GM18511 (cell line): Measurements from ENCODE around the gene ZNHIT2.
"Not testable (repeated sequence)": the region's sequence is repeated elsewhere in the genome, so short reads cannot be mapped to it uniquely, and the experiment has no call there.

Experiments
- ATAC-seq: cut with Tn5 transposase; IDR thresholded peaks from one replicate; pipeline ENCODE4 v1.9.1; 2021; ENCODE audit warnings: mild to moderate bottlenecking, moderate library complexity; ENCODE audit not compliant: unreplicated experiment

ZNHIT2 gene

GRCh38 chr11:65117206-65118096 lies at the start of gene ZNHIT2:
Gene ZNHIT2, minus strand, starts transcription at chr11:65117701. Its CDS starts 48 bp downstream, at chr11:65117653.
- ATAC-seq, result peak; percentile 63

- ATAC-seq, result no peak
Observed at GRCh38 chr11:65166893-65167292, 49.4 kb upstream of the ZNHIT2 start.

GRCh38 chr11:65165410-65166317 lies 48.2 kb upstream of the ZNHIT2 start:
- ATAC-seq, result no peak

DNA sequence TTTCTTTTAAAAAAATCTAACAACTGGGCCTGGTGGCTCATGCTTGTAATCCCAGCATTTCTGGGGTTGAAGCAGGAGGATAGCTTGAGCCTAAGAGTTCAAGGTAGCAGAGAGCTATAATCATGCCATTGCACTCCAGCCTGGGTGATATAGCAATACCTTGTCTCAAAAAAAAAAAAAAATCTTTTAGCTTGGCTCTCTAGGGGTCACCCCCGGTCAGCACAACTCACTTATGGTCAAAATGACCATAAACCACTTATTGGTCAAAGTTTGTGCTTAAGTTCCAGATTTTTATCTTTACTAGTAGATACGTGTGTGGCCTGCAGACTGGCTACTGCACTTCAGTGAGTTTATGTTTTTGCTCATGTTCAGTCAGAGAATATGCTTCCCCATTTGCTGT lies 46.2 kb upstream of the ZNHIT2 start:
- ATAC-seq, result no peak

DNA sequence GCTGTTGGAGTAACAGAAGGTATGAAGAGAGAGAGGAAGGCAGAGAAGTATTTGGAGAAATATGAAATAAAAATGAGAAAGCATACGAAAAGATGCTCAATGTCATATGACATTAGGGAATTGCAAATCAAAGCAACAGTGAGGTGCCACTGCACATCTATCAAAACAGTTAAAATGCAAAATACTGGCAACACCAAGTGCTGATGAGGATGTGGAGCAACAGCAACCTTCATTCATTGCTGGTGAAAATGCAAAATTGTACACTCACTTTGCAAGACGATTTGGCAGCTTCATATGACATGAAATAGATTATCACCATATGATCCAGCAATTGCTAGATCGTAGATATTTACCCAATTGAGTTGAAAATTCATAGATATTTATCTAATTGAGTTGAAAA lies 43.1 kb upstream of the ZNHIT2 start:
- ATAC-seq, result no peak

DNA sequence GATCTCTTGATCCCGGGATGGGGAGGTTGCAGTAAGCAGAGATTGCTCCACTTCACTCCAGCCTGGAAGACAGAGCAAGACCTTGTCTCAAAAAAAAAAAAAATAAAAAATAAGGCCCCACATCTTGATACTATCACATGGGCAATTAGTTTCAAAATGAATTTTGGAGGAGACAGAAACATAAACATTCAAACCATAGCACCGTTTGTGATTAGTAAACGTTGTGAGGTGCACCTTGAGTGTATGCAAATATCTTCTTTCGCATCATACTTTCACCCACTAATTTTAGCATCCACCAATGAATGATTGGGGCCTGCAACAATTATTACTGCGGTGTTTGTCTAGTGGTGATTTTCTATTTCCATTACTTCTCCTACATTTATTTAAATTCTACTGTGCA lies 41.5 kb upstream of the ZNHIT2 start:
- peak; percentile 71 for ATAC-seq

DNA sequence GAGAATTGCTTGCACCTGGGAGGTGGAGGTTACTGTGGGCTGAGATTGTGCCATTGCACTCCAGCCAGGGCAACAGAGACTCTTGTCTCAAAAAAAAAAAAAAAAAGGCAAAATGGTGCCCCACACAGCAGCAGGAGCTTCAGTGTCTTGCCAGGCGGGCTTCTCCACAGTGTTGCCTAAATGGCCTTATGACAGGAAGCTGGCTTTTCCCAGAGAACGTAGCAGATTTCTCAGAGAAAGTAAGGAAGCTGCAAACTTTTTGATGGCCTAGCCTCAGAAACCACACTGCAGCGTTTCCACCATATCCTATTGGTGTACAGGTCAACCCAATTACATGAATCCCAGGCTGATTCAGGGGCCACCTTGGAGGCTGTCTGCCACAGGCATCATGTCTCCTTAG lies 39.8 kb upstream of the ZNHIT2 start:
- ATAC-seq, result no peak

GRCh38 chr11:65156926-65157325 lies 39.4 kb upstream of the ZNHIT2 start:
- no peak for ATAC-seq

GRCh38 chr11:65156256-65156655 lies 38.8 kb upstream of the ZNHIT2 start:
- ATAC-seq, result no peak

- no peak for ATAC-seq
Observed at GRCh38 chr11:65152122-65152521, 34.6 kb upstream of the ZNHIT2 start.

DNA sequence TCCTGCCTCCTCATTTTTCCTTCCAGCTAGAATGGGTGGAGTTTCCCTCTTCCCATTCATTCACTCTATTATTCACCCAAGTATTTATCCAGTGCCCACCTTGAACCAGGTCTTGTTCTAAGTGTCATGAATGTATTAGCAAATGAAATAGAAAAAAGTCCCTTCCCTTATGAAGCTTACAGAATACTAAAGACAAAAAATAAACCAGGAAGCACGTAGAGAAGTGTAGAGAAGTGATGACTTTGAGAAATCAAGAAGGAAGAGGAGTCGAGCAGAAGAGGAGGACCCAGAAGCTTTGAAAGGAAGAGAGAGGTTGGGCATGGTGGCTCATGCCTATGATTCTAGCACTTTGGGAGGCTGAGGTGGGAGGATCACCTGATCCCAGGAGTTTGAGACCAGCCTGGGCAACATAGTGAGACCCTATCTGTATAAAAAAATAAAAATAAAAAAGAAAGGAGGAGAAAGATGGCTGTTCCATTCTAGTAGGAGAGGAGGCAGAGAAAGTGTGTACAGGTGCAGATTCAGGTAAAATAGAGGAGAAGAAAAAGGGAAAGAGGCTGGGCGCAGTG lies 33.9 kb upstream of the ZNHIT2 start:
- no peak for ATAC-seq

DNA sequence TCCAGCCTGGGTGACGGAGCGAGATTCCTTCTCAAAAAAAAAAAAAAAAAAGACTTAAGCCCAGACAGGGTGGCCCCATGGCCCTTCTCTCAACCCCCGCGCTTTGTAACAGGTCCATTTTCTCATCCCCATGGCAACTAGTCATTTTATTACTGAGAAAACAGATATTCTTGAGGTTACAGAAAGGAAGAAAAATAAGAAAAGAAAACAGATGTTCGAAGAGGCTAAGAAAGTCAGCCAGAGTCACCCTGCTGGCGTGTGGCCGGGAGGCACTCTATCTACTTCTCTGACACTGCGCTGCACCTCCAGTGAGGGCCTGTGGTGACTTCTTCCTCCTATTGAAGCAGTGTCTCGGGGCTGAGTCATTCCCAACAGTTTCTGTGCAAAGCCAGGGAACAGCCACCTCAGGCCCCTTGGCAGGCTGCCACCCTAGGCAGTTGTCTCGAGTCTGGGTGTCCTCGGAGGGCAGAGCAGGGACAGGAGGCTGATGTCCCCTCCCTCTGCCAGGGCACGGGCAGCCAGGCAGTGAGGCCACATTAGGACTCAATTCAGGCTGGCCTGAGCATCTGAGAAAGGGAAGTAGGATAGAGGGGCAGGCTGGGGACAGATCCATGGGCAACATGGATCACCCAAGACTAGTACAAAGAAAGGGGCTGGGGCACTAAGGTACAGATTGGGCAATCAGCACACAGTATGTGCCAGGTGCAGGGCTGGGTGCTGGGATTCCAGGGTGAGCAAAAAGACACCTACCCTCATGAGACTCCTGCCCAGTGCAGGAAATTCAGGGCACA lies 33.2 kb upstream of the ZNHIT2 start:
- no peak for ATAC-seq

DNA sequence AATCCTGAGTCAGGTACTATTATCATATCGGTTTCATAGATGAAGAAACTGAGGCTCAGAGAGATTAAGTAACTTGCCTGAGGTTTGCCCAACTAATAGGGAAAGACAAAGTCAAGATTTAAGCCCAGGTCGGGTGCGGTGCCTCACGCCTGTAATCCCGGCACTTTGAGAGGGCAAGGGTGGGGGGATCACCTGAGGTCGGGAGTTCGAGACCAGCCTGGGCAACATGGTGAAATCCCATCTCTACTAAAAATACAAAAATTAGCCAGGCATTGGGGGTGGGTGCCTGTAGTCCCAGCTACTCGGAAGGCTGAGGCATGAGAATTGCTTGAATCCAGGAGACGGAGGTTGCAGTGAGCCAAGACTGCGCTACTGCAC lies 32.6 kb upstream of the ZNHIT2 start:
- ATAC-seq, result not testable (repeated sequence)

GRCh38 chr11:65148657-65149056 lies 31.2 kb upstream of the ZNHIT2 start:
- ATAC-seq, result no peak

DNA sequence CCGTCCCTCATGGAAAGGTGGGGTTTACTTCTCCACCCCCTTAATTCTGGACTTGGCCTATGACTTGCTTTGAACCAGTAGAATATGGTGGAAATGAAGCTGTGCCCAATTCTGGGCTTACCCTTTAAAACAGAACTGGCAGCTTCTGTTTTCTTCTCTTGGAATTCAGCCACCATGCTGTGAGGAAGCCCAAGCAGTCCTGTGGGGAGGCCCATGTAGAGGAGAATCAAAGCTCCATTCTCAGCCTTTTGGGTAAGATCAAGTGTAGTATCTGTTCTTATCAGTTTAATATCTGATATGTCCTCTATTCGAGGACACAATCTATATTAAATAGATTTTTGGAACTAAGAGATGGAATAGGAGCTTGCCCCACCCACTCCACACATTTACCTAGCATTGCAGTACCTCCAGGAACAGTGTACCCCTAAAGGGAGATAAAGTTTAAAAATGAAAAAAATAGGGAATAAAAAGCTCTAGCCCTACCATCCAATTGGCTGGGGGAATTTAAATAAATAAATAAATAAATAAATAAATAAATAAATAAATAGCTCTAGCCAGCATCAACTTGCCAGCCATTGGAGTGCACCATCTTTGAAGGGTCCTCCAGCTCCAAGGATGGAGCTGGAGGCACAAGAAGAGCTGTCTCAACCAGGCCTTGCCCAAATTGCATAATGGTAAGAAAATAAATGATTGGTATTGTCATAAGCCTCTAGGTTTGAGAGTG lies 30.0 kb upstream of the ZNHIT2 start:
- no peak for ATAC-seq

DNA sequence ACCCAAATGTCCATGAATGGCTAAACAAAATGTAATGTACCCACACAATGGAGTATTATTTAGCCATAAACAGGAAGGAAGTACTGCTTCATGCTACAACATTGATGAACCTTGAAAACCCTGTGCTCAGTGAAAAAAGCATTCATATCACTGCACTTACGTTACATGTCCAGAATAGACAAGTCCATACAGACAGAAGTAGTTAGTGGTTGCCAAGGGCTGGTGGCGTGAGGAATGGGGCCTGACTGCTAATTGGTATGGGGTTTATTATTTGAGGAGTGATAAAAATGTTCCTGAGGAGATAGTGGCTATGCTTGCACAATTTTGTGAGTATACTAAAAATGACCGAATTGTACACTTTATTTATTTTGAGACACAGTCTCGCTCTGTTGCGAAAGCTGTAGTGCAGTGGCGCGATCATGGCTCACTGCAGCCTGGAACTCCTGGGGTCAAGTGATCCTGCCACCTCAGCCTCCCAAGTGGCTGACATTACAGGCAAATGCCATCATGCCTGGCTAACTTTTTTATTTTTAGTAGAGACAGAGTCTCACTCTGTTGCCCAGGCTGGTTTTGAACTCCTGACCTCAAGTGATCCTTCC lies 24.5 kb upstream of the ZNHIT2 start:
- no peak for ATAC-seq

GRCh38 chr11:65136515-65137096 lies 19.1 kb upstream of the ZNHIT2 start:
- no peak for ATAC-seq

DNA sequence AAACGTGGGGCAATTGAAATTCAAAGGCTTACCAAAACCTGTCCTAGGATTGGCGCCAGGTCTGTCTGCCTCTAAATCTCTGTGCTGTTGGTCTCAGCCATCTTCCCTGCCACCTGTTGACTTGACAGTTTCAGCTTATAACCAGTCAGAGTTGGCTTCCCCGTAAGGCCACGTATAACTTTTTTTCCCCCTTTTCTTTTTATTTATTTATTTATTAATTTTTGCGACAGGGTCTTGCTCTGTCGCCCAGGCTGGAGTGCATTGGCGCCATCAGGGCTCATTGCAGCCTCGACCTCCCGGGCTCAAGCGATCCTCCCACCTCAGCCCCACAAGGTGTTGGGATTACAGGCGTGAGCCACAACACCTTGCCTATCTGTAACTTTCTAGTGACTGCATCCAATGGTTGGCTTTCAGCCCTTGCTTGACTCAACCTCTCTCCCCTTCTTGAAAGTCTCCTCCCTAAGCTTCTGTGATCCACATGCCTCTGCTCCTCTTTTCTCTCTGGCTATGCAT lies 18.2 kb upstream of the ZNHIT2 start:
- no peak for ATAC-seq
